SK-N-SH (cell line): ENCODE data around the gene TMEM259.

Experiments
- CTCF ChIP-seq: fragments of 200-600 bp; sonication (generic); IDR thresholded peaks from 2 replicates; pipeline ENCODE4 v1.6.1; 2017; ENCODE audit warnings: antibody characterized with exemption, mild to moderate bottlenecking, moderate library complexity
- ELF1 ChIP-seq: IDR thresholded peaks from 2 replicates; pipeline ENCODE4 v1.4.0; 2012
- MXI1 ChIP-seq: IDR thresholded peaks from 2 replicates; pipeline ENCODE4 v1.6.1; 2012; ENCODE audit warnings: mild to moderate bottlenecking, low read depth, low read length, improper control_type of control experiment
- NRF1 ChIP-seq: IDR thresholded peaks from 2 replicates; pipeline ENCODE4 v1.6.1; 2012; ENCODE audit warnings: low read depth, mild to moderate bottlenecking, low read length
- POLR2AphosphoS5 ChIP-seq: IDR thresholded peaks from 2 replicates; pipeline ENCODE4 v1.6.1; 2012; ENCODE audit warnings: low read depth, low read length
- REST ChIP-seq: IDR thresholded peaks from 2 replicates; pipeline ENCODE4 v1.6.1; 2012; ENCODE audit warnings: mild to moderate bottlenecking, low read depth, low read length, moderate library complexity
- RFX5 ChIP-seq: IDR thresholded peaks from 2 replicates; pipeline ENCODE4 v1.6.1; 2012; ENCODE audit warnings: mild to moderate bottlenecking, improper control_type of control experiment, low read length
- RXRA ChIP-seq: IDR thresholded peaks from 2 replicates; pipeline ENCODE4 v1.4.0; 2012; ENCODE audit warnings: low read depth, mild to moderate bottlenecking, borderline replicate concordance
- TAF1 ChIP-seq: IDR thresholded peaks from 2 replicates; pipeline ENCODE4 v1.6.1; 2012; ENCODE audit warnings: low read depth, mild to moderate bottlenecking, low read length, moderate library complexity, borderline replicate concordance
- ZBTB33 ChIP-seq: IDR thresholded peaks from 2 replicates; pipeline ENCODE4 v1.4.0; 2012; ENCODE audit warnings: low read depth, borderline replicate concordance

DNA sequence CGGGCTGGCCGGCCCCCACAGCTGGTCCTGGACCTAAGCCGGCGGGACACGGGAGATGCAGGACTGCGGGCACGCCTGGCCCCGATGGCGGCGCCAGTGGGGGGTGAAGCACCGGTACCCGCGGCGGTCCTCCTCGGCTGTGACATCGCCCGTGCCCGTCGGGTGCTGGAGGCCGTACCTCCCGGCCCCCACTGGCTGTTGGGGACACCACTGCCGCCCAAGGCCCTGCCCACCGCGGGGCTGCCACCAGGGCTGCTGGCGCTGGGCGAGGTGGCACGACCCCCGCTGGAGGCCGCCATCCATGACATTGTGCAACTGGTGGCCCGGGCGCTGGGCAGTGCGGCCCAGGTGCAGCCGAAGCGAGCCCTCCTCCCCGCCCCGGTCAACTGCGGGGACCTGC, 17.6 kb downstream of the TMEM259 start:
- no peak for TF ChIP-seq TAF1
- no peak for TF ChIP-seq CTCF
- TF ChIP-seq RFX5: no peak
- no peak for TF ChIP-seq ZBTB33
- TF ChIP-seq POLR2AphosphoS5: no peak
- TF ChIP-seq ELF1: no peak
- no peak for TF ChIP-seq REST
- TF ChIP-seq MXI1: no peak
- no peak for TF ChIP-seq RXRA
- no peak for TF ChIP-seq NRF1
